GM20000 (cell line): ENCODE results near the gene DUSP28.
A peak's percentile ranks its signal among the peaks of the same experiment; 100 is the strongest.

Experiments
- DNase-seq: peaks from one replicate; pipeline ENCODE4 v3.0.0; 2012; ENCODE audit warnings: low spot score
- TF ChIP-seq, protein P1 (sequence below): IDR thresholded peaks from 2 replicates; pipeline ENCODE4 v1.5.1; 2012; ENCODE audit warnings: mild to moderate bottlenecking, control low read depth; ENCODE audit errors: extremely low read depth, missing control alignments

Gene DUSP28

GRCh38 chr2:240560084-240560479 lies at the start of gene DUSP28:
Gene DUSP28, plus strand, starts transcription at chr2:240560357. Its CDS starts 328 bp downstream, at chr2:240560685.
- TF ChIP-seq, protein P1, sequence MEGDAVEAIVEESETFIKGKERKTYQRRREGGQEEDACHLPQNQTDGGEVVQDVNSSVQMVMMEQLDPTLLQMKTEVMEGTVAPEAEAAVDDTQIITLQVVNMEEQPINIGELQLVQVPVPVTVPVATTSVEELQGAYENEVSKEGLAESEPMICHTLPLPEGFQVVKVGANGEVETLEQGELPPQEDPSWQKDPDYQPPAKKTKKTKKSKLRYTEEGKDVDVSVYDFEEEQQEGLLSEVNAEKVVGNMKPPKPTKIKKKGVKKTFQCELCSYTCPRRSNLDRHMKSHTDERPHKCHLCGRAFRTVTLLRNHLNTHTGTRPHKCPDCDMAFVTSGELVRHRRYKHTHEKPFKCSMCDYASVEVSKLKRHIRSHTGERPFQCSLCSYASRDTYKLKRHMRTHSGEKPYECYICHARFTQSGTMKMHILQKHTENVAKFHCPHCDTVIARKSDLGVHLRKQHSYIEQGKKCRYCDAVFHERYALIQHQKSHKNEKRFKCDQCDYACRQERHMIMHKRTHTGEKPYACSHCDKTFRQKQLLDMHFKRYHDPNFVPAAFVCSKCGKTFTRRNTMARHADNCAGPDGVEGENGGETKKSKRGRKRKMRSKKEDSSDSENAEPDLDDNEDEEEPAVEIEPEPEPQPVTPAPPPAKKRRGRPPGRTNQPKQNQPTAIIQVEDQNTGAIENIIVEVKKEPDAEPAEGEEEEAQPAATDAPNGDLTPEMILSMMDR: no peak
- DNase-seq: peak; percentile 96

DNA sequence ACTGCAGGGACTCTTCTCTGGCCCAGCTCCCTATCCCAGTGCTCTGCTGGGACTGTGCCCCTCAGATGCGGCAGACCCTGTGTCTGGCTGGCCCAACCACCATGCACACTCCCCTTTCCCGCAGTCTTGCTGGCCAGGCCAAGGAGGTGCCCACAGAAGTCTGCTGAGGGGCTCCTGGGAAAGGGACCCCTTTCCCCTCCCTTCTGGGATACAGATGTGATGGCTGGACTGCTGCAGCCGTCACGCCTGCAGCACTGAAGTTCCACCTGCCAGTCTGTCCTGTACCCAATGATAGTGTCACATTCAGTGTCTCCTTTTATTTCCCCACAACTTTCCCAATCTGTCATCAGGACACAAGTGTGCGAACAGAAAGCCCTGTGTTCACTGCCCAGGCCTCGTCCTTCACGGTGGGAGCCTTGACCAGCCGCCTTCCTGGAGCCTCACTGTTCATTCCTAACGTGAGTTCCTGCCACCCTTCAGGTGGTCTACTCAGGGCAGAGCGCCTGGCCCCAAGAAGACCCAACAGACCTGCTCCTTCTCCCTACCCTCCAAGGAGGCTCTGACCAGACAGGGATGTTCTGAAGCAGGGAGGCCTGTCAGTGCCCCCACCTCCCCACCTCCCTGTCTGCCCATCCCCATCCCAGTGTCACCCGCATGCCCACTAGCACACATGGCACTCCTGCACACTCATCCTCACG lies 49.5 kb upstream of the DUSP28 start:
- TF ChIP-seq, protein P1: no peak
- no peak for DNase-seq

DNA sequence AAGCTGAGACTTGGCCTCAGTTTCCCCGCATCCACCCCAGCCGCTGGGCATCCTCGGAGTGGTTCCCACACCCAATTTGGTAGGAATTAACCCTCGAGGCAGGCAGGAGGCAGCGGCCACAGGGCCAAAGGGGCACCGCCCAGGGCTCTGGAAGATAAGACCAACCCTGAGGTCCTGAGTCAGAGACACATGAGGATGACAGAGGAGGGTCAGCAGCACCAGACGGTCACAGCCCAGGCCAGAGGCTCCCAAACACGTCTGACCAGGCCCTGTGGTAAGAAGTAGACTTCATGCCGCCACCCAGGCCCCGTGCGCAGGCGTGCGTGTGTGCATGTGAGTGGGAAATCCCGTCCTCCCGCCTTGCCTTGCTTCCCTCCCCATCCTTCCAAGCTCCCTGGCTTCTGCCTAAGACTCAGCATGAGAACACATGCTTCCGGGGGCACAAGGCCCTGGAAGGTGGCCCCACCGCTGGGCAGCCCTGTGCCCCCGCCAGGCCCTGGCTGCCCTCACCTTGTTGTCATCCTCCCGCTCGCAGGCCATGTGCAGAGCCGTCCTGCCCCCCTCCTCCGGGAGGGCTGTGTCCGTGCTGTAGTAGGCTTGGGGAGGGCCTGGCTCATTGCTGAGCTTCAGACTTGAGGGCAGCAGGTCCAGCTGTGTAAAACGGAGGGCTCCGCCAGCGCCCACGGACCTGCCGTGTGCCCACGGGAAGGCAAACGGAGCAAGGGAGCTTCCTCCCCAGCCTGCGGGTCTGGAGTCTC lies 48.6 kb upstream of the DUSP28 start:
- DNase-seq: no peak
- TF ChIP-seq, protein P1: no peak

- DNase-seq: no peak
- TF ChIP-seq, protein P1: no peak
These were observed 48.1 kb upstream of the DUSP28 start for GRCh38 chr2:240512109-240512485.

- no peak for DNase-seq
- TF ChIP-seq, protein P1: no peak
These were observed 47.3 kb upstream of the DUSP28 start for GRCh38 chr2:240512666-240513535.

GRCh38 chr2:240513549-240514287 lies 46.4 kb upstream of the DUSP28 start:
- TF ChIP-seq, protein P1: peak; percentile 95
- DNase-seq: peak; percentile 94
